ENCODE results near the gene LSAMP. TPM values are rescaled to one million over a fixed set of nuclear protein-coding genes. Genes with fewer than 3 reads are reported as not detected.
"Not testable (repeated sequence)": the region's sequence is repeated elsewhere in the genome, so short reads cannot be mapped to it uniquely, and the experiment has no call there.

LSAMP gene
- total RNA-seq, 1 donor = 3.3 TPM

- Histone ChIP-seq H3K4me3 (ENCODE audit: insufficient read depth, low read length) (no peak overlapping the region), H3K4me2 (ENCODE audit: insufficient read depth, low read length) (peak overlapping the region; percentile 7), H3K27me3 (ENCODE audit: insufficient read depth, low read length) (peaks cover 3% of the 10 kb centered on the region), H2AFZ (ENCODE audit: low read length) (no peak overlapping the region), H3K9me3 (ENCODE audit: low read depth, low read length) (no peaks in the 10 kb centered on the region), H4K20me1 (ENCODE audit: insufficient read depth, low read length) (no peaks in the 10 kb centered on the region), H3K36me3 (ENCODE audit: insufficient read depth, low read length) (no peaks in the 10 kb centered on the region), H3K27ac (ENCODE audit: low read depth, low read length) (no peak overlapping the region), H3K79me2 (ENCODE audit: insufficient read depth, low read length) (no peaks in the 10 kb centered on the region), H3K4me1 (ENCODE audit: insufficient read depth, low read length) (no peaks in the 10 kb centered on the region)
- TF ChIP-seq CTCF (IDR thresholded peaks at IDR 0.05; ENCODE audit: extremely low read depth, low read depth, low read length) = no peak
- no peak for DNase-seq (ENCODE audit: insufficient read length, low spot score, missing footprints)
Observed at GRCh38 chr3:115758076-115758763, 687.1 kb downstream of the LSAMP start.

- H3K79me2 ChIP-seq (ENCODE audit: insufficient read depth, low read length); H3K36me3 ChIP-seq (ENCODE audit: insufficient read depth, low read length); DNase-seq (ENCODE audit: insufficient read length, low spot score, missing footprints); H3K9me3 ChIP-seq (ENCODE audit: low read depth, low read length); H2AFZ ChIP-seq (ENCODE audit: low read length); H3K4me1 ChIP-seq (ENCODE audit: insufficient read depth, low read length); H3K4me2 ChIP-seq (ENCODE audit: insufficient read depth, low read length); H3K27me3 ChIP-seq (ENCODE audit: insufficient read depth, low read length); H4K20me1 ChIP-seq (ENCODE audit: insufficient read depth, low read length); H3K27ac ChIP-seq (ENCODE audit: low read depth, low read length); H3K4me3 ChIP-seq (ENCODE audit: insufficient read depth, low read length): not testable (repeated sequence)
Observed at GRCh38 chr3:115752978-115753377, 692.3 kb downstream of the LSAMP start.

Small RNAs within 50 kb of the gene (small RNA-seq; reads per million reads assigned to genes)
- gene RN7SL815P = not detected

Measured in osteoblast (primary cell).